NCI-H2029 (cell line): Measurements from ENCODE around the gene RPRD1A.
"Not testable (repeated sequence)": the region's sequence is repeated elsewhere in the genome, so short reads cannot be mapped to it uniquely, and the experiment has no call there.

Experiments used
- DNase-seq: peaks from one replicate; lab custom pipeline; 2025; lab: John Stamatoyannopoulos, UW

Gene RPRD1A

GRCh38 chr18:36078751-36079529 lies 11.6 kb upstream of the RPRD1A start:
- no peak for DNase-seq

GRCh38 chr18:36077764-36078163 lies 10.4 kb upstream of the RPRD1A start:
- DNase-seq, result not testable (repeated sequence)

GRCh38 chr18:36075862-36076587 lies 8.7 kb upstream of the RPRD1A start:
- peak; percentile 8 for DNase-seq

GRCh38 chr18:36074435-36074834 lies 7.1 kb upstream of the RPRD1A start:
- no peak for DNase-seq

GRCh38 chr18:36073676-36074075 lies 6.3 kb upstream of the RPRD1A start:
- DNase-seq, result no peak

- not testable (repeated sequence) for DNase-seq
These were observed 5.0 kb upstream of the RPRD1A start for GRCh38 chr18:36072406-36072805.

- DNase-seq, result no peak
These were observed 689 bp downstream of the RPRD1A start for GRCh38 chr18:36066686-36067054.

- no peak for DNase-seq
These were observed 1.4 kb downstream of the RPRD1A start for GRCh38 chr18:36066001-36066400.

- DNase-seq, result not testable (repeated sequence)
These were observed 2.6 kb downstream of the RPRD1A start for GRCh38 chr18:36064809-36065079.

- DNase-seq, result no peak
These were observed 3.1 kb downstream of the RPRD1A start for GRCh38 chr18:36064027-36064808.

GRCh38 chr18:36058674-36059073 lies 8.7 kb downstream of the RPRD1A start:
- no peak for DNase-seq

- no peak for DNase-seq
These were observed 15.6 kb downstream of the RPRD1A start for GRCh38 chr18:36051760-36052159.

GRCh38 chr18:36050479-36050878 lies 16.9 kb downstream of the RPRD1A start:
- DNase-seq, result no peak

- DNase-seq, result no peak
These were observed 19.8 kb downstream of the RPRD1A start for GRCh38 chr18:36047521-36047920.

GRCh38 chr18:36046898-36047297 lies 20.5 kb downstream of the RPRD1A start:
- no peak for DNase-seq

GRCh38 chr18:36045241-36045991 lies 21.9 kb downstream of the RPRD1A start:
- DNase-seq, result no peak

GRCh38 chr18:36043153-36043552 lies 24.2 kb downstream of the RPRD1A start:
- no peak for DNase-seq

- DNase-seq, result no peak
These were observed 26.2 kb downstream of the RPRD1A start for GRCh38 chr18:36041146-36041545.

- DNase-seq, result no peak
These were observed 29.2 kb downstream of the RPRD1A start for GRCh38 chr18:36038102-36038663.

GRCh38 chr18:36035253-36035652 lies 32.1 kb downstream of the RPRD1A start:
- peak; percentile 35 for DNase-seq

GRCh38 chr18:36034299-36034895 lies 33.0 kb downstream of the RPRD1A start:
- DNase-seq, result no peak
